Esophagus muscularis mucosa (tissue), 4 donors: ENCODE results near the gene FAM124B. TPM values are rescaled to one million over a fixed set of nuclear protein-coding genes. Genes with fewer than 3 reads are reported as not detected.
A peak's percentile ranks its signal among the peaks of the same experiment; 100 is the strongest.

ENCODE experiments used
- DNase-seq: peaks from one replicate; pipeline ENCODE4 v3.0.0-alpha.2; 2017; ENCODE audit errors: extremely low spot score
- H3K27ac ChIP-seq, 4 donors: fragments of 200-600 bp; sonication (generic); replicated peaks in 1 of 4; 1 replicate in 3 of 4; 2 replicates in 1 of 4; pipeline ENCODE4 v1.5.1; 2016 to 2019; ENCODE audit warnings: mild to moderate bottlenecking in 1 of 4
- H3K27me3 ChIP-seq, 4 donors: fragments of 200-600 bp; sonication (generic); one replicate each; pipeline versions ENCODE4 v1.5.1 to v1.6.0; 2016 to 2019
- H3K36me3 ChIP-seq, 4 donors: fragments of 200-600 bp; sonication (generic); one replicate each; pipeline ENCODE4 v1.5.1; 2016 to 2019
- H3K4me1 ChIP-seq, 4 donors: fragments of 200-600 bp; sonication (generic); one replicate each; pipeline ENCODE4 v1.5.1; 2016 to 2019
- H3K4me3 ChIP-seq, 4 donors: fragments of 200-600 bp; sonication (generic); 1 replicate in 2 of 4; 2 replicates in 2 of 4; pipeline ENCODE4 v1.5.1; 2016 to 2019; ENCODE audit warnings: mild to moderate bottlenecking in 4 of 4, moderate library complexity in 1 of 4
- H3K9me3 ChIP-seq, 4 donors: fragments of 200-600 bp; sonication (generic); 1 replicate in 3 of 4; 2 replicates in 1 of 4; pipeline ENCODE4 v1.5.1; 2016 to 2019
- EP300 ChIP-seq: sonication (generic); formaldehyde crosslinking; IDR thresholded peaks from one replicate; pipeline ENCODE4 v1.6.1; 2017; ENCODE audit warnings: antibody characterized with exemption
- POLR2A ChIP-seq: fragments of 450-650 bp; IDR thresholded peaks from one replicate; pipeline ENCODE4 v1.6.1; 2017; ENCODE audit warnings: antibody characterized with exemption, moderate library complexity, mild to moderate bottlenecking, low read depth
- POLR2AphosphoS5 ChIP-seq, 2 donors: sonication (generic); formaldehyde crosslinking; IDR thresholded peaks; one replicate each; pipeline ENCODE4 v1.6.1; 2017; ENCODE audit warnings: antibody characterized with exemption in 2 of 2
- WGBS: methylation state at CpG from one replicate; pipeline ENCODE4 v1.1.5; 2018; 5-methylcytosine and 5-hydroxymethylcytosine counted together
- intact Hi-C: fragments of 100-400 bp; cut with DNase I; formaldehyde crosslinking; loops from one replicate; pipeline ENCODE4 v1.15.1; 2023
- total RNA-seq, 4 donors: library from RNA; depleted of rRNA; stranded (reverse); fragments of >200 nt; gene quantifications; one replicate each; pipeline versions ENCODE4 v1.1.0 to v1.2.1, GENCODE V29; 2016
- TF ChIP-seq, protein P1 (sequence below), 3 experiments: fragments of 200-600 bp in 2 of 3; fragments of 450-650 bp in 1 of 3; sonication (generic) in 2 of 3; IDR thresholded peaks; one replicate each; pipeline ENCODE4 v1.5.1; 2017 to 2019; ENCODE audit warnings: antibody characterized with exemption in 3 of 3, mild to moderate bottlenecking in 2 of 3, moderate library complexity in 1 of 3

The FAM124B gene
- total RNA-seq, 4 donors from 2014 or later: 2.3 to 6.2 (median 3.7) TPM

GRCh38 chr2:224362094-224362493 is 39.8 kb downstream of the FAM124B start:
- WGBS: 95% methylated on average over 1 of the region's 1 CpG

DNA sequence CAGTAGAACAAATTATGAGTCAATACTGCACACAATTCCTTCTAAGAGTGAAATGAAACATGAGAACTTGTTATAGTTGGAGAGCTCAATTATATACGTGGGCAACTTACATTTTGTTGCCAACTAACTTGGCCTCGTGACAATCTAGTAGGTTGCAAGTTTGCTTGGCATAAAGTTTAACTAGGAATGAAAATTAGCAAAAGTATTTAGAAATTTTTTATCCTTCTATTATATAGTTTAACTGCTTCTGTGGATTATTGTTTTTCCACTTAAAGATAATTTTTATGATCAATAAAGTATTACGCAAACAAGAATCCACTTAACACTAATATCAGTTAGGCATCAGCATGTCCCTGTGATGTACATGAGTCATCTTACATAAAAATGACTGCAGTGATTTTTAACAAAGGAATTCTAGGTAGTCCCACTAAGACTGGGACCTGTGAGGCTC is 41.1 kb downstream of the FAM124B start:
- Histone ChIP-seq H3K9me3 (no peaks in the 10 kb centered on the region), H3K4me1 (no peaks in the 10 kb centered on the region), H3K4me3 (no peak overlapping the region), H3K36me3 (no peaks in the 10 kb centered on the region), H3K27me3 (no peaks in the 10 kb centered on the region), H3K27ac (no peak overlapping the region)
- intact Hi-C loops: no loop called here
- DNase-seq: no peak
- no peak for TF ChIP-seq POLR2A
- no peak for TF ChIP-seq POLR2AphosphoS5 (IDR thresholded peaks at IDR 0.05)
- TF ChIP-seq, protein P1, sequence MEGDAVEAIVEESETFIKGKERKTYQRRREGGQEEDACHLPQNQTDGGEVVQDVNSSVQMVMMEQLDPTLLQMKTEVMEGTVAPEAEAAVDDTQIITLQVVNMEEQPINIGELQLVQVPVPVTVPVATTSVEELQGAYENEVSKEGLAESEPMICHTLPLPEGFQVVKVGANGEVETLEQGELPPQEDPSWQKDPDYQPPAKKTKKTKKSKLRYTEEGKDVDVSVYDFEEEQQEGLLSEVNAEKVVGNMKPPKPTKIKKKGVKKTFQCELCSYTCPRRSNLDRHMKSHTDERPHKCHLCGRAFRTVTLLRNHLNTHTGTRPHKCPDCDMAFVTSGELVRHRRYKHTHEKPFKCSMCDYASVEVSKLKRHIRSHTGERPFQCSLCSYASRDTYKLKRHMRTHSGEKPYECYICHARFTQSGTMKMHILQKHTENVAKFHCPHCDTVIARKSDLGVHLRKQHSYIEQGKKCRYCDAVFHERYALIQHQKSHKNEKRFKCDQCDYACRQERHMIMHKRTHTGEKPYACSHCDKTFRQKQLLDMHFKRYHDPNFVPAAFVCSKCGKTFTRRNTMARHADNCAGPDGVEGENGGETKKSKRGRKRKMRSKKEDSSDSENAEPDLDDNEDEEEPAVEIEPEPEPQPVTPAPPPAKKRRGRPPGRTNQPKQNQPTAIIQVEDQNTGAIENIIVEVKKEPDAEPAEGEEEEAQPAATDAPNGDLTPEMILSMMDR (IDR thresholded peaks at IDR 0.05): no peak
- TF ChIP-seq EP300: no peak
- 73% methylated on average over 3 of the region's 3 CpGs for WGBS

More at GRCh38 chr2:224362094-224362493, 39.8 kb downstream of the FAM124B start:
- Histone ChIP-seq H3K27ac (no peak overlapping the region), H3K27me3 (no peaks in the 10 kb centered on the region), H3K36me3 (no peaks in the 10 kb centered on the region), H3K4me3 (no peak overlapping the region), H3K9me3 (no peaks in the 10 kb centered on the region), H3K4me1 (no peaks in the 10 kb centered on the region)
- intact Hi-C loops: no loop called here
- no peak for DNase-seq
- no peak for TF ChIP-seq EP300
- TF ChIP-seq, protein P1 (IDR thresholded peaks at IDR 0.05): no peak
- no peak for TF ChIP-seq POLR2AphosphoS5 (IDR thresholded peaks at IDR 0.05)
- no peak for TF ChIP-seq POLR2A

DNA sequence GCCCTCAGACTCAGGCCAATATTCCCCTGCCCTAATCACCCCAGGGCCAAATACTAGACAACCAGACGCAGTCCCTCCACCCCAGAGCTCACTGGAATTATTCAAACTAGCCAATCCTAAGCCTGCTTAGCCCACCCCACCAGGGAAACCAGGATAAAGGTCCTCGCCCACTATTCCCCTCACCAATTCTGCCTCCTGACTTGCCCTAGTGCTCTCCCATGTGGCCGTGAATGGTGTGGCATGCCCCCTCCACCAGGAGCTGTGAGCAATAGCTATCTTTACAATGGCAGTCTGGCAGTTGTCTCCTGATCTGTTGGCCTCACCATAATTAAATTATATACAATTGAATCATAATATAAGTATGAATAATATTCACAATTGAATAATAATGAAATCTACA is 42.3 kb downstream of the FAM124B start:
- WGBS: 79% methylated on average over 3 of the region's 3 CpGs
- H3K27ac ChIP-seq: no peak overlapping the region
- intact Hi-C loops: loop anchor here (10.0 kb wide), 1 partner anchor 415 kb away; no protein-coding TSS in a partner anchor
- no peak for TF ChIP-seq POLR2A
- TF ChIP-seq, protein P1 (IDR thresholded peaks at IDR 0.05): peak in 1 of 3 experiments; percentile 13
- H3K4me1 ChIP-seq: no peaks in the 10 kb centered on the region
- no peak overlapping the region for H3K4me3 ChIP-seq
- H3K36me3 ChIP-seq: no peaks in the 10 kb centered on the region
- no peaks in the 10 kb centered on the region for H3K9me3 ChIP-seq
- peak; percentile 50 for DNase-seq
- H3K27me3 ChIP-seq: no peaks in the 10 kb centered on the region

- 56% methylated on average over 8 of the region's 8 CpGs for WGBS
Observed at GRCh38 chr2:224357098-224357901, 44.6 kb downstream of the FAM124B start.

More at GRCh38 chr2:224357098-224357901, 44.6 kb downstream of the FAM124B start:
- no peaks in the 10 kb centered on the region for H3K9me3 ChIP-seq
- intact Hi-C loops: loop anchor here (1.0 to 10.0 kb wide), 2 partner anchors 292 to 418 kb away; no protein-coding TSS in a partner anchor
- no peak overlapping the region for H3K4me3 ChIP-seq
- TF ChIP-seq, protein P1 (IDR thresholded peaks at IDR 0.05): peak; percentile 79 to 83 (median 79)
- no peak for TF ChIP-seq POLR2AphosphoS5 (IDR thresholded peaks at IDR 0.05)
- no peak for TF ChIP-seq POLR2A
- no peak for TF ChIP-seq EP300
- no peaks in the 10 kb centered on the region for H3K36me3 ChIP-seq
- peak; percentile 57 for DNase-seq
- no peaks in the 10 kb centered on the region for H3K27me3 ChIP-seq
- H3K4me1 ChIP-seq: no peaks in the 10 kb centered on the region
- no peak overlapping the region for H3K27ac ChIP-seq
